Hematopoietic multipotent progenitor cell (in vitro differentiated cells): ENCODE measurements around the gene EXOSC2. TPM values are rescaled to one million over a fixed set of nuclear protein-coding genes. Genes with fewer than 3 reads are reported as not detected.
A peak's percentile ranks its signal among the peaks of the same experiment; 100 is the strongest.

Experiments used
- DNase-seq, 3 donors: peaks; one replicate each; pipeline ENCODE4 v3.0.0-alpha.2; 2011 to 2015; ENCODE audit warnings: low read depth in 2 of 3, low spot score in 2 of 3
- small RNA-seq: library from RNA; depleted of rRNA; stranded (forward); fragments of <200 nt; gene quantifications from one replicate; pipeline ENCODE3, GENCODE V24; 2012
- total RNA-seq: library from RNA; depleted of rRNA; stranded (reverse); fragments of >200 nt; gene quantifications from one replicate; pipeline ENCODE4 v1.2.3, GENCODE V29; 2012

The EXOSC2 gene
- total RNA-seq, 1 donor = 33.4 TPM

DNA sequence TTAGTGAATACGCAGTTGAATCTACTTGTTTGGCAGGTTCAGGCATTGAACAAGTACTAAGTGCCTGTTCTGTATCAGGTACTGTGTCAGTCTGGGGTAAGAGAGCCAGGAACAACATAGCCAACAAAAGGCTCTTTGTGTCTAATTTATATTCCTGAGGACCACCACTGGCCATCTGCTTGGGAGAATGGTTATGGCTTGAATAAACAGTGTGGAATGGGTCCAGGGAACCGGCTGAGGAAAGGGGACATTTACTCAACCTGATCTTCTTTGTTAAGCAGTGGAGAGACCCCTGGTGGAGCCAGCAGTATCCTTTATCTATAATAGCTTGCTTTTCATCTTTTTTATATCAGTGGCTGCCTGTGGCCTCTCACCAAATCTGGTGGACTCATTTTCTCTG is 38.6 kb downstream of the EXOSC2 start:
- DNase-seq = peak in 1 of 3 donors; percentile 16

DNA sequence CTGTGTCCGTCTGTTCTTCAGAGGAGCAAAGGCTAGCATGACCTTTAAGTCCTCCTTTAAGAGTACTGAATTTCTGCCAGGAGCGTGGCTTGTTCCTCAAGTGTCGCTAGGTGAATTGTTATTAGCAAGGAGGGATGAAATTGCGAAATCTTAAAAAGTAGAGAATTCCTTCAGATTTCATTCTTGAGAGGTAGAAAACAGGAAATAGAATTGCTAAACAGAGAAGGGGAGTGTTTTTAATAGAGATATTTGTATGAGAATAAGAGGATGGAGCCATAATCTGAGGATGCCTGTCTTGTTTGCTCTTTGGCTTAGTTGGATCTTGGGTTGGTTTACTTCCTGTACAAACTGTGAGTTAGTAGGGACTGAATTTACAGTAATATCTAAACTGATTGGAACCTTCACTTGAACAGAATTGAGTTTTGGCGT is 39.2 kb downstream of the EXOSC2 start:
- no peak for DNase-seq

- DNase-seq = no peak
These were observed 42.0 kb downstream of the EXOSC2 start for GRCh38 chr9:130735566-130735965.

DNA sequence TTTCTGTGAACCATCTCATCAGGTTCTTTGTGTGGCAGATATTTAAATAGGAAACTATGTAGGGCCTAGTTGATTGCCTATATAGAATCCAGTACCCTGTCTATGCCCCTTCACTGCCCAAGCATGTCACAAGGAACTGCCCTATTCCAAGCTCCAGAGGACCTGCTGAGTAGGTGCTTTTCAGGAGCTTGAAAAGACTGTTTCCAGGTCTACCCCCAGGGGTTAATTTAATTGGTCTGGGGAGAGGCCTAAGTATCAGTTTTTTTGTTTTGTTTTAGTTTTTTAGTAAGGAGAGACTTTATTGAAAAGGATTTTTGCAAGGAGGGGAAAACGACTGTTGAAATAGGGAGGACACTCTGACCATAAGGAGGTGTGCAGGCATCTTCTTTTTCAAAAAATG is 43.3 kb downstream of the EXOSC2 start:
- DNase-seq = no peak

- no peak for DNase-seq
These were observed 44.7 kb downstream of the EXOSC2 start for GRCh38 chr9:130738281-130738680.

- DNase-seq = no peak
These were observed 45.5 kb downstream of the EXOSC2 start for GRCh38 chr9:130739081-130739480.

DNA sequence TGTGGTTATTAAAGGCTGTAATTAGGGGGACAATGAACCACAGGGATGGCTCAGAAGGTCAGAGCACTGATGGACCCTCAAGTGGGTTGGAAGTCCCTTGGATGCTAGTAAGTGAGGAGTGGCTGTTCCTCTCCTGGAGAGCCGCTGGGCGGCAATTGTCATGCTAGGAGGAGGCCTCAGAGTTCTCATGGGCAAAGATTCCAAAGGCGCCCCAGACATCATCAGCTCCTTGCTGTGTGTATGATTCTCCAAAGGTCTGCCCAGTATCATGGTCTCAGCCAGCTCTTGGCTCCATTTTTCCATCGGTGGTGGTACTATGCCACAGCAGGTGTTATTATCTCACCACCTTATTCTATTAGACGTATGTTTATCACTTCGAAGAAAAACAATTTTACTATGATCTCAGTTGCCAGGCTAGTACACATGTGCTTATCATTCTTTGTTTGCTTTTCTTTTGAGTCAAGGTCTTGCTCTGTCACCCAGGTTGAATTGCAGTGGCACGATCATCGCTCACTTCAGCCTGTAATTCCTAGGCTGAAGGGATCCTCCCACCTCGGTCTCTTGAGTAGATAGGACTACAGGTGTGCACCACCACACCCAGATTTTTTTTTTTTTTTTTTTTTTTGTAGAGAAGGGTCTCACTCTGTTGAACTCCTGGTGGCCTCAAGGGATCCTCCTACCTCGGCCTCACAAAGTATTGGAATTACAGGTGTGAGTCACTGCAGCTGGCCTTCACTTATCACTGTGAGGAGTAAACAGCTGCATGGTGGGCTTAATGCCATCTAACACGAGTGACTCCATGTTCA is 46.8 kb downstream of the EXOSC2 start:
- no peak for DNase-seq

DNA sequence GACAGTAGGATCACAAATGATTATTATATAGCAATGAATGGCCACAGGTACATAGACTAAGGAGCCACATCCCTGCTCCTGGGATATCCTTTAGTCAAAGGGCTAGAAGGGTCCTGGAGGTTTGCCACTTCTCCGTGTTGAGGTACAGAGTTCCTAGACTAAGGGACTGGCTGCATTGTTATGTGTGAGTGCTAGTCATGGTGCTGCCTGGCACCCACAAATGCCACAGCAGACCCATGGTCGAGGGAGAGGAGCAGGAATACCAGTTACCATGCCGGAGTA is 47.4 kb downstream of the EXOSC2 start:
- no peak for DNase-seq

DNA sequence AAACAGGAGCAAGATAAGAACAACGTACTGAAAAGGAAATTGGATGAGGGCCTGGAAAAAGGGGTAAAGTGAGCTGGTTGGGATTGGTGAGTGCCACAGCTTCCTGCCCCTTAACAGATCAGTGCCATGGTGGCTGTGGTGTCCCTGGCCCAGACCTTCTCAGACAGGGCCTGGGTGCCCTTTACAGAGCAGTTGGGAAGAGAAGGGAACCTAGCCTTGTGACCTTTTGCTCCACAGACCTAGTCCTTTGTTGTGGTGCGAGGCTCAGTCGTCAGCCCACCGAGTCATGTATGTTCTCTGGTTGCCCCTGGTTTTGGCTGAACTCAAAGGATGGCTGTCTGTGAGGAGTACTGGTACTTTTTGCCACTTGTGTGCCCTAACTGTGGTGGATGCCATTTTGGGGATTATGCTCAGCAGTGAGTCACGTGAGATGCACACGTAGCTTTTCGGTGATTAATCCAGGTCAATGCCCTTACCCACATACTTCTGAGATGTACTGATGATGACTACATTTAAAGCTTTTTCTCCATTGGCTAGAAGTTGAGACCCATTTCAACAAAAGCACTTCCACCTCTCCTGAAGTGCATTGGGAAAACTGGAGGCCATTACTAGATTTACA is 48.4 kb downstream of the EXOSC2 start:
- DNase-seq = no peak

GRCh38 chr9:130743656-130744055 is 50.1 kb downstream of the EXOSC2 start:
- no peak for DNase-seq

DNA sequence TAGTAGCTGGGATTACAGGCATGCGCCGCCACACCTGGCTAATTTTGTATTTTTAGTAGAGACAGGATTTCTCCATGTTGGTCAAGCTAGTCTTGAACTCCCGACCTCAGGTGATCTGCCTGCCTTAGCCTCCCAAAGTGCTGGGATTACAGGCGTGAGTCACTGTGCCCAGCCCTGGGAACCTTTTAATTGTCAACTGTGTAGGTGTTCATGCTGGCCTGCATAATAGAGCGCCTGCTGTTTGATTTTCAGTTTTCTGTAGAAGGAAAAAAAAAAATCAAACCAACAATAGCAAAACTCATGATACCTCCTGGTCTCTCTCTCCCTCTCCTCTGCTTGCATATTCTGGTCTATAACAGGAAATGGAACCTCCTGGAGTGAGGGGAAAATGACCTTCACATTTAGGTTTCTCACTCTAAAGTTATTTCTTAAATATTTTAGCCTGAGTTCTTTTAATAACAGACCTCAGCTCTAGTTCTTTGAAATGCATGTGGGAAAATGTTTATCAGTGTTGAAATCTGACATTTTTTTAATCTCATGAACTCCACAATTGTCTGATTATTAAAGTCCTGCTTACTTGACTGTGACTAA is 51.7 kb downstream of the EXOSC2 start:
- no peak for DNase-seq

DNA sequence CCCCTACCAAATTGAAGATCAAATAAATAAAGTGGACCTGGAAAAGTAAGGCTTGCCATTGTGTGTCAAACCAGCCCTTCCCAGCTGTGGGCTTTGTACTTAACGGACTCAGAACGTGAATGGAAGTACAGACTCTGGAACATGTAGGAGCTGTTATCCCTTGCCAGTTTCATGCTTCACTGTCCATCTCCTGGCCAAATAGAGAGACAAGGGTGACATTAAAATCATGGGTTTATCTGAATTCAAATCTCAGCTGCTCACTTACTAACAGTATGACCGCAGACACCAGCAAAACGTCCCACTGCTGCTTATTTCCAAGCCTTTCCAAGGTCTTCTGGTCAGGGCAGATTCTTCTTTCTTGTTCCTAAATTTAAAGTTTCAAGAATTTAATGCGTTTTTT is 52.2 kb downstream of the EXOSC2 start:
- no peak for DNase-seq

- no peak for DNase-seq
These were observed 53.0 kb downstream of the EXOSC2 start for GRCh38 chr9:130746434-130747212.

DNA sequence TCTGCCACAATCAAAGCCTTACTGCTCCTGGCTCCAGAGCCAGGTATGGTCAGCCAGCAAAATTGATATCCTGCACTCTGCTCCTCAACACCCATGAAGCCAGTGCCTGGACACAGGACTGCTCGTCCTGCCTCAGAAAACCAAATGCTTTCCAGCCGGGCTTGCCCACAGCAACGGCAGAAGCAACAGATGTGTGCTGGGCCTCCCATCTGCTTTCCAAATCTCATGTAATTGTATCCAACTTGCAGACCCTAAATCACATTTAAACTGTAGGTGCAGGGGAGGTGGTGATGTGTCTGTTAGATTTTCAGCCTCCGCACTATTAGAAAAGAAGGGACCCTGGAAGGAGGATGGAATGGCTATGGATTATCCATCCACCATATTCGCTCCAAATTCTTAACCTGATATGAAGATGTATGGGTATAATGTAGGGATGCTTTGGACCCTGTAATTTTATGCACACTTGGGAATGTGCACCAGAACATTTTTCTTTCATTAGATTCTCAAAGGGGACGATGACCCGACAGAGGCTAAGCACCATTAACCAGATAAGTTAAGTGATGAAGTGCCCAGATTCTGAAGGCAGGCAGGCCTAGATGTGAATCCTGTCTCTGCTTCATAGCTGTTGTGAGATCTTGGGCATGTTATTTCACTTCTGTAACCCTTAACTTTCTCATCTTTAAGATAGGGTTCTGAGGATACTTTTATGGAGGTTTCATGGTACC is 58.2 kb downstream of the EXOSC2 start:
- no peak for DNase-seq

Small RNA genes lying within 50 kb of the gene (small RNA-seq; reads per million reads assigned to genes)
- gene AL359092.1 = not detected

Other genes with a start within 250 kb of the EXOSC2 start
- gene ASS1, start 248.8 kb upstream of the EXOSC2 start, total RNA-seq = 0.27 TPM
- 18.9 TPM for gene FUBP3, start 114.2 kb upstream of the EXOSC2 start, total RNA-seq
- not detected for gene PRDM12, start 29.2 kb upstream of the EXOSC2 start, total RNA-seq
- gene ABL1, start 141.5 kb downstream of the EXOSC2 start, total RNA-seq = 21.5 TPM
- under 0.01 TPM for gene QRFP, start 203.0 kb downstream of the EXOSC2 start, total RNA-seq
- gene FIBCD1, start 245.5 kb downstream of the EXOSC2 start, total RNA-seq = not detected